WTC11 (cell line): ENCODE data around the gene GATC. TPM values are rescaled to one million over a fixed set of nuclear protein-coding genes. Genes with fewer than 3 reads are reported as not detected.

Experiments
- ATAC-seq: fragments of 200-7000 bp; cut with Tn5 transposase; 2 replicates; pipeline ENCODE4 v1.10.0; 2021; ENCODE audit warnings: mild to moderate bottlenecking, moderate library complexity
- Bru-seq: library from RNA; stranded (reverse); fragments of 400-500 nt; gene quantifications from one replicate; lab custom pipeline; 2021; lab: Mats Ljungman, UMichigan
- CTCF ChIA-PET: fragments of 300-600 bp; sonication (Branson Sonifier 250); formaldehyde crosslinking; loops from one replicate; lab custom pipeline; 2021; ENCODE audit warnings: antibody characterized with exemption; lab: Charles Lee
- POLR2A ChIA-PET: fragments of 350-600 bp; sonication (Branson Sonifier 250); formaldehyde crosslinking; loops from one replicate; lab custom pipeline; 2021; ENCODE audit warnings: antibody characterized with exemption; lab: Charles Lee
- DNase-seq: peaks from one replicate; pipeline ENCODE4 v3.0.0; 2021; ENCODE audit warnings: low spot score
- H3K27ac Mint-ChIP-seq: 2 replicates; pipeline ENCODE4 v1.8.0; 2021; ENCODE audit warnings: mixed read lengths
- H3K27me3 Mint-ChIP-seq: 2 replicates; pipeline ENCODE4 v1.8.0; 2021; ENCODE audit warnings: low read depth, mild to moderate bottlenecking, moderate library complexity, mixed read lengths
- H3K36me3 Mint-ChIP-seq: 2 replicates; pipeline ENCODE4 v1.8.0; 2021; ENCODE audit warnings: mixed read lengths
- H3K4me1 Mint-ChIP-seq: 2 replicates; pipeline ENCODE4 v1.8.0; 2022; ENCODE audit warnings: mixed read lengths
- H3K4me3 Mint-ChIP-seq: 2 replicates; pipeline ENCODE4 v1.8.0; 2021; ENCODE audit warnings: mild to moderate bottlenecking, moderate library complexity, mixed read lengths
- H3K9me3 Mint-ChIP-seq: 2 replicates; pipeline ENCODE4 v1.8.0; 2021; ENCODE audit warnings: mixed read lengths
- ATF1 ChIP-seq: sonication (generic); formaldehyde crosslinking; IDR thresholded peaks from 2 replicates; pipeline ENCODE4 v1.8.1; 2023; ENCODE audit warnings: mild to moderate bottlenecking, moderate library complexity, missing genetic modification reagents
- ATF3 ChIP-seq: sonication (generic); formaldehyde crosslinking; conservative IDR thresholded peaks from 2 replicates; pipeline ENCODE4 v1.8.1; 2022; ENCODE audit warnings: mild to moderate bottlenecking, missing genetic modification reagents
- CBFB ChIP-seq: sonication (generic); formaldehyde crosslinking; IDR thresholded peaks from 2 replicates; pipeline ENCODE4 v1.8.1; 2022; ENCODE audit warnings: mild to moderate bottlenecking, low read depth, missing genetic modification reagents
- CDX4 ChIP-seq: fragments of 250-450 bp; sonication (Bioruptor Pico); IDR thresholded peaks from 2 replicates; pipeline ENCODE4 v1.9.0; 2021; ENCODE audit warnings: moderate library complexity, mild to moderate bottlenecking, inconsistent platforms, borderline replicate concordance
- CREB1 ChIP-seq: sonication (generic); formaldehyde crosslinking; IDR thresholded peaks from 2 replicates; pipeline ENCODE4 v1.8.0; 2023; ENCODE audit warnings: mild to moderate bottlenecking, missing genetic modification reagents
- CTCF ChIP-seq: fragments of 200-600 bp; IDR thresholded peaks from 2 replicates; pipeline ENCODE4 v1.8.0; 2022; ENCODE audit warnings: antibody characterized with exemption
- E2F1 ChIP-seq: sonication (generic); formaldehyde crosslinking; IDR thresholded peaks from 2 replicates; pipeline ENCODE4 v1.8.0; 2022; ENCODE audit warnings: mild to moderate bottlenecking, missing genetic modification reagents
- FOXK1 ChIP-seq: sonication (generic); formaldehyde crosslinking; IDR thresholded peaks from 2 replicates; pipeline ENCODE4 v1.8.0; 2022; ENCODE audit warnings: mild to moderate bottlenecking, moderate library complexity, missing genetic modification reagents
- HMGA2 ChIP-seq: fragments of 250-450 bp; sonication (Bioruptor Pico); IDR thresholded peaks from 2 replicates; pipeline ENCODE4 v1.4.0; 2021; ENCODE audit warnings: mild to moderate bottlenecking, moderate library complexity
- HMGXB4 ChIP-seq: sonication (generic); formaldehyde crosslinking; IDR thresholded peaks from 2 replicates; pipeline ENCODE4 v1.8.1; 2023; ENCODE audit warnings: mild to moderate bottlenecking, moderate library complexity, missing genetic modification reagents
- JUN ChIP-seq: sonication (generic); formaldehyde crosslinking; IDR thresholded peaks from 2 replicates; pipeline ENCODE4 v1.8.0; 2023; ENCODE audit warnings: mild to moderate bottlenecking, missing genetic modification reagents
- KAT7 ChIP-seq: sonication (generic); formaldehyde crosslinking; IDR thresholded peaks from 2 replicates; pipeline ENCODE4 v1.8.1; 2023; ENCODE audit warnings: missing genetic modification reagents, mild to moderate bottlenecking, borderline replicate concordance
- MXD4 ChIP-seq: fragments of 250-450 bp; sonication (Bioruptor Pico); IDR thresholded peaks from 2 replicates; pipeline ENCODE4 v1.8.0; 2021; ENCODE audit warnings: mild to moderate bottlenecking, moderate library complexity, borderline replicate concordance
- MYBL2 ChIP-seq: sonication (generic); formaldehyde crosslinking; IDR thresholded peaks from 2 replicates; pipeline ENCODE4 v1.8.1; 2023; ENCODE audit warnings: mild to moderate bottlenecking, moderate library complexity, missing genetic modification reagents
- NFYB ChIP-seq: sonication (generic); formaldehyde crosslinking; conservative IDR thresholded peaks from 2 replicates; pipeline ENCODE4 v1.8.0; 2022; ENCODE audit warnings: low read depth, missing genetic modification reagents
- NR3C1 ChIP-seq: sonication (generic); formaldehyde crosslinking; conservative IDR thresholded peaks from 2 replicates; pipeline ENCODE4 v1.8.1; 2023; ENCODE audit warnings: low read depth, mild to moderate bottlenecking, missing genetic modification reagents
- RELA ChIP-seq: sonication (generic); formaldehyde crosslinking; IDR thresholded peaks from 2 replicates; pipeline ENCODE4 v1.8.1; 2022; ENCODE audit warnings: missing genetic modification reagents, mild to moderate bottlenecking, borderline replicate concordance
- SP1 ChIP-seq: sonication (generic); formaldehyde crosslinking; conservative IDR thresholded peaks from 2 replicates; pipeline ENCODE4 v1.8.1; 2022; ENCODE audit warnings: missing genetic modification reagents
- TCF7 ChIP-seq: sonication (generic); formaldehyde crosslinking; IDR thresholded peaks from 2 replicates; pipeline ENCODE4 v1.8.0; 2022; ENCODE audit warnings: mild to moderate bottlenecking, low read depth, missing genetic modification reagents, moderate library complexity
- TEAD1 ChIP-seq: sonication (generic); formaldehyde crosslinking; IDR thresholded peaks from 2 replicates; pipeline ENCODE4 v1.8.0; 2022; ENCODE audit warnings: mild to moderate bottlenecking, missing genetic modification reagents
- USF2 ChIP-seq: sonication (generic); formaldehyde crosslinking; IDR thresholded peaks from 2 replicates; pipeline ENCODE4 v1.8.1; 2023; ENCODE audit warnings: mild to moderate bottlenecking, missing genetic modification reagents, moderate library complexity
- ZBTB43 ChIP-seq: sonication (generic); formaldehyde crosslinking; IDR thresholded peaks from 2 replicates; pipeline ENCODE4 v1.8.1; 2023; ENCODE audit warnings: mild to moderate bottlenecking, missing genetic modification reagents
- ZMAT4 ChIP-seq: fragments of 250-450 bp; sonication (Bioruptor Pico); IDR thresholded peaks from 2 replicates; pipeline ENCODE4 v1.9.0; 2021; ENCODE audit warnings: mild to moderate bottlenecking
- ZNF219 ChIP-seq: sonication (generic); formaldehyde crosslinking; IDR thresholded peaks from 2 replicates; pipeline ENCODE4 v1.8.0; 2023; ENCODE audit warnings: missing genetic modification reagents, mild to moderate bottlenecking, borderline replicate concordance
- ZNF396 ChIP-seq: fragments of 250-450 bp; sonication (Bioruptor Pico); IDR thresholded peaks from 2 replicates; pipeline ENCODE4 v1.8.0; 2021; ENCODE audit warnings: mild to moderate bottlenecking, moderate library complexity, borderline replicate concordance
- long read RNA-seq, 3 experiments: library from RNA in 1 of 3; library from capped mRNA in 1 of 3; library from polyadenylated mRNA in 1 of 3; unstranded in 2 of 3; stranded (forward) in 1 of 3; transcript quantifications; one replicate each; pipeline ENCODE4 v2.0.0, GENCODE V29; 2021
- total RNA-seq: library from RNA; stranded (reverse); gene quantifications from 3 replicates; pipeline ENCODE4 v1.2.3, GENCODE V29; 2021

GATC gene
- 29.8 to 36.9 TPM (median 33.9 TPM) in 3 replicates for total RNA-seq
- Bru-seq, nascent RNA: percentile 89 among the genes with signal in this experiment
- long read RNA-seq, experiment 1, full-length matches to known transcripts: 71 of 94 reads
- long read RNA-seq, experiment 1, partial matches to known transcripts: 1 of 94 reads
- long read RNA-seq, experiment 1, other reads (novel, unspliced or antisense): 22 of 94 reads
- long read RNA-seq, experiment 2, full-length matches to known transcripts: 10 of 28 reads
- long read RNA-seq, experiment 2, partial matches to known transcripts: 0 of 28 reads
- long read RNA-seq, experiment 2, other reads (novel, unspliced or antisense): 18 of 28 reads
- long read RNA-seq, experiment 3, full-length matches to known transcripts: 13 of 17 reads
- long read RNA-seq, experiment 3, partial matches to known transcripts: 1 of 17 reads
- long read RNA-seq, experiment 3, other reads (novel, unspliced or antisense): 3 of 17 reads

- Mint-ChIP-seq H3K4me1 (peaks cover 18% of the 10 kb centered on the region), H3K27me3 (no peaks in the 10 kb centered on the region), H3K4me3 (peak within 1 kb of the TSS; percentile 99), H3K36me3 (peaks cover 51% of the 10 kb centered on the region), H3K27ac (peak within 1 kb of the TSS; percentile 99), H3K9me3 (no peaks in the 10 kb centered on the region)
- ChIA-PET POLR2A (interaction anchor here (0.6 kb wide), 2 partner anchors 9 to 57 kb away, joined by 3 to 4 read pairs; partner anchors contain the start of gene COX6A1), CTCF (interaction anchor here (0.8 to 1.3 kb wide), 3 partner anchors 11 to 89 kb away, joined by 4 read pairs; no protein-coding TSS in a partner anchor)
- peak; percentile 89 for DNase-seq
- ATAC-seq: peak; percentile 85
- TF ChIP-seq USF2 (peak; percentile 39; the same call in 1 of the 2 replicates), CBFB (CRISPR knock-in tag) (peak; percentile 90; the same call in 1 of the 2 replicates), ZMAT4 (CRISPR knock-in tag) (no peak), ZBTB43 (CRISPR knock-in tag) (peak; percentile 94), MYBL2 (peak; percentile 95), CDX4 (CRISPR knock-in tag) (no peak), RELA (no peak), ATF3 (CRISPR knock-in tag) (no peak), ZNF396 (CRISPR knock-in tag) (no peak), FOXK1 (CRISPR knock-in tag) (peak; percentile 99), MXD4 (CRISPR knock-in tag) (no peak), ZNF219 (peak; percentile 52; the same call in 1 of the 2 replicates), JUN (CRISPR knock-in tag) (peak; percentile 71; the same call in 1 of the 2 replicates), TEAD1 (CRISPR knock-in tag) (peak; percentile 96), E2F1 (no peak), NR3C1 (CRISPR knock-in tag) (no peak), ATF1 (peak; percentile 99), HMGXB4 (CRISPR knock-in tag) (peak; percentile 97), CTCF (no peak), HMGA2 (CRISPR knock-in tag) (no peak), TCF7 (CRISPR knock-in tag) (peak; percentile 67; the same call in 1 of the 2 replicates), NFYB (CRISPR knock-in tag) (peak; percentile 26; the same call in 1 of the 2 replicates), CREB1 (CRISPR knock-in tag) (peak; percentile 98), KAT7 (peak; percentile 96; the same call in 1 of the 2 replicates), SP1 (CRISPR knock-in tag) (peak; percentile 94)
These were observed at the start of gene GATC, which contains the start of gene TRIAP1 for GRCh38 chr12:120445911-120446843. TSS of gene GATC (plus strand) at chr12:120446444. CDS start at chr12:120446481, 37 bp downstream. TSS of gene TRIAP1 (minus strand) at chr12:120446384. CDS start at chr12:120446372, 12 bp downstream.
